ENCODE data around the gene FBXL16.
A peak's percentile ranks its signal among the peaks of the same experiment; 100 is the strongest.

The FBXL16 gene

DNA sequence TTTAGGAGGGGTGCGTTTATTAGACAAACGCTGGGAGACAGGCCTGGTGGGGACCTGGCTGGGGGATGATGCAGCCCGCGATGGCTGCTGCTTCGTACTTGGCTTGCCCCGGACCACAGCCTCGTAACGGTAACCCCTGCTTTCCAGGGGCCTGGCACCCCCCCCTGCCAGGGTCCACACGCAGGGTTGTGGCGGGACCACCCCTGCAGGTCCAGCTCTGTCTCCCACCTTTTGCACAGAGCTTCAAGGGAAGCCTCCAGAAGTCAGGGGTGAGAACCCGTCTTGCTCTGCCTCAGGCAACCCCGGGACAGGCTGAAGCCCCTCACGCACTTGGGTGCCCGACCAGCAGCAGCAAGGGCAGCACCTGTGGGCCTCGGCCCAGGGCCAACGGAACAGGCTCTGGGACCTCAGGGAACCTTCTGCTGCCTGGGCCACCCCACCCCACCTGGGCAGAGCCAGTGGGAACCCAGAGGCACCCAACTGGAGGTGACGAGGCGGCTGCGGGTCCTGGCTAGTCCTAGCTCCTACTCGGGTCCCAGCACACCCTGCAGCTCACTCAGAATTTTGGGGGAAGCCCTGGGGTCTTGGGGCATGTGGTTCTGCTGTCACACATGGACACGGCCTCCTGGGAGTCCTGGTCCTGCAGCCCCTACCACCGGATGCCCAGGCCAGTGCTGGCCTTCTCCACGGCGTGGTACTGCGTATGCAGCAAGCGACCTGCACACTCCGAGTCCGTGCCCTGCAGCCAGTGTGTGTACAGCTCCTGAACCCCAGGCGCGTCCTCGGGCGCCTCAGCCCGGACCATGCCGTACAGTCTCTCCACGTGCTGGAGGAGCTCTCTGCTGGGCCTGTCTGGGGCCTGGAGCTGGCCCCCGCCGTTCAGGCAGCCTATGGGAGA, 24.4 kb upstream of the FBXL16 start:
- no peak overlapping the region for H2AFZ ChIP-seq (ENCODE audit: insufficient read depth, low read length, poor library complexity)
- H3K79me2 ChIP-seq (ENCODE audit: control insufficient read depth, insufficient read depth, low read length, poor library complexity) = no peaks in the 10 kb centered on the region
- H3K23ac ChIP-seq (ENCODE audit: low read length) = no peak overlapping the region
- H2AK5ac ChIP-seq (ENCODE audit: low read length) = no peak overlapping the region
- peaks cover 28 to 37% of the 10 kb centered on the region in 2 experiments for H3K36me3 ChIP-seq (ENCODE audit: control insufficient read depth in 1 of 2, insufficient read depth in 2 of 2, low read length in 2 of 2)
- no peak overlapping the region for H2BK120ac ChIP-seq (ENCODE audit: insufficient read depth, low read length, poor library complexity)
- no peak overlapping the region for H3K18ac ChIP-seq (ENCODE audit: low read length)
- H4K8ac ChIP-seq (ENCODE audit: low read depth, low read length) = no peak overlapping the region
- H3K27ac ChIP-seq (ENCODE audit: low read depth, low read length) = no peak overlapping the region
- H3K4me1 ChIP-seq (ENCODE audit: control insufficient read depth in 1 of 2, insufficient read depth in 2 of 2, low read length in 2 of 2) = peaks cover 10 to 13% of the 10 kb centered on the region in 2 experiments
- no peak for DNase-seq
- H3K4me3 ChIP-seq (ENCODE audit: low read depth, low read length) = no peak overlapping the region
- no peak overlapping the region for H2BK5ac ChIP-seq (ENCODE audit: low read depth, low read length, poor library complexity)
- no peak overlapping the region for H4K12ac ChIP-seq (ENCODE audit: low read depth, low read length)
- no peak overlapping the region for H4K91ac ChIP-seq (ENCODE audit: low read depth, low read length)
- H3K9ac ChIP-seq (ENCODE audit: low read length) = no peak overlapping the region
- no peak overlapping the region for H3K4ac ChIP-seq (ENCODE audit: low read depth, low read length)
- no peak overlapping the region for H3K14ac ChIP-seq (ENCODE audit: low read length)
- no peak overlapping the region for H3K4me2 ChIP-seq (ENCODE audit: low read length)
- H2BK12ac ChIP-seq (ENCODE audit: low read length) = no peak overlapping the region
- no CpG with 5 or more reads among the region's 37 CpGs for WGBS (ENCODE audit: extremely low coverage, insufficient coverage, insufficient read length)
- peaks cover 7% of the 10 kb centered on the region for H3K27me3 ChIP-seq (ENCODE audit: insufficient read depth, low read length)
- peaks cover 3% of the 10 kb centered on the region for H3K79me1 ChIP-seq (ENCODE audit: low read length)
- H3K9me3 ChIP-seq (ENCODE audit: insufficient read depth, low read depth, low read length) = peaks cover 1% of the 10 kb centered on the region

DNA sequence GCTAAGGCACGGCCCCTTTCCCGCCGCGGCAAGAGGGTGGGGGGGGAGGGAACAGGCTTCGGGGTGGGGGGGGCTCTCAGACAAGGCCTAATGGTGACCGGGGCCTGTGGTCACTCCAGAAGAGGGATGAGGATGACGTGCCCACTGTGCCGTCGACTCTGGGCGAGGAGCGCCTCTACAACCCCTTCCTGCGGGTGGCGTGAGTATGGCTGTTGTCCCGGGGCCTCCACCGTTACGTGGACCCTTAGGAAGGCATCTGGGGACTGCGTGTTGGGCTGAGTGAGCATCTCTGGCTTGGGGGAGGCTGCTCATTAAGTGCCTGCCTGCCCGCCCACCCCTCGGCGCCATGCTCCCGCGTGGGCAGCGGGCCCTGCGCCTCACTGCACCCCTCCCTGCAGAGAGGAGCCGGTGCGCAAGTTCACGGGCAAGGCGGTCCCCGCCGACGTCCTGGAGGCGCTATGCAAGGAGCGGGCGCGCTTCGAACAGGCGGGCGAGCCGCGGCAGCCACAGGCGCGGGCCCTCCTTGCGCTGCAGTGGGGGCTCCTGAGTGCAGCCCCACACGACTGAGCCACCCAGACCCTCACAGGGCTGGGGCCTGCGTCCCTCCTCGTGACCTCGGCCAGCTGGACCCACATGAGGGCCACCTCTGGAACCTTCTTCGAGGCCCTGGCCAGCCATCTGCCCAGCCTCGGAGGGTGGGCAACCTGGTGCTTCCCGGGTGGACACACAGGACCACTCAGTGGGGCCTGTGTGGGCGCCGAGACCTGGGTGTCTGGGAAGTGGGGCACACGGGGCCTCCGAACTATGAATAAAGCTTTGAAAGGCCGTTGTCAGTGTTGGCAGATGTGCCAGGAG, 23.5 kb upstream of the FBXL16 start:
- no peak overlapping the region for H2BK5ac ChIP-seq (ENCODE audit: low read depth, low read length, poor library complexity)
- no peak overlapping the region for H4K91ac ChIP-seq (ENCODE audit: low read depth, low read length)
- H3K27me3 ChIP-seq (ENCODE audit: insufficient read depth, low read length) = peaks cover 7% of the 10 kb centered on the region
- no peak overlapping the region for H3K9ac ChIP-seq (ENCODE audit: low read length)
- H3K36me3 ChIP-seq (ENCODE audit: control insufficient read depth in 1 of 2, insufficient read depth in 2 of 2, low read length in 2 of 2) = peaks cover 19 to 28% of the 10 kb centered on the region in 2 experiments
- H3K18ac ChIP-seq (ENCODE audit: low read length) = no peak overlapping the region
- no peak overlapping the region for H2BK12ac ChIP-seq (ENCODE audit: low read length)
- no peak overlapping the region for H3K27ac ChIP-seq (ENCODE audit: low read depth, low read length)
- H3K79me2 ChIP-seq (ENCODE audit: control insufficient read depth, insufficient read depth, low read length, poor library complexity) = no peaks in the 10 kb centered on the region
- peak overlapping the region; percentile 68 for H3K4me2 ChIP-seq (ENCODE audit: low read length)
- H3K79me1 ChIP-seq (ENCODE audit: low read length) = peaks cover 3% of the 10 kb centered on the region
- no peak overlapping the region for H3K23ac ChIP-seq (ENCODE audit: low read length)
- no peak for DNase-seq
- no peak overlapping the region for H3K4me3 ChIP-seq (ENCODE audit: low read depth, low read length)
- H2BK120ac ChIP-seq (ENCODE audit: insufficient read depth, low read length, poor library complexity) = no peak overlapping the region
- H3K4me1 ChIP-seq (ENCODE audit: control insufficient read depth in 1 of 2, insufficient read depth in 2 of 2, low read length in 2 of 2) = peaks cover 10 to 13% of the 10 kb centered on the region in 2 experiments
- no peak overlapping the region for H2AFZ ChIP-seq (ENCODE audit: insufficient read depth, low read length, poor library complexity)
- WGBS (ENCODE audit: extremely low coverage, insufficient coverage, insufficient read length) = no CpG with 5 or more reads among the region's 55 CpGs
- H4K12ac ChIP-seq (ENCODE audit: low read depth, low read length) = no peak overlapping the region
- H3K9me3 ChIP-seq (ENCODE audit: insufficient read depth, low read depth, low read length) = peaks cover 1% of the 10 kb centered on the region
- no peak overlapping the region for H3K14ac ChIP-seq (ENCODE audit: low read length)
- no peak overlapping the region for H2AK5ac ChIP-seq (ENCODE audit: low read length)
- H3K4ac ChIP-seq (ENCODE audit: low read depth, low read length) = no peak overlapping the region
- no peak overlapping the region for H4K8ac ChIP-seq (ENCODE audit: low read depth, low read length)

- Histone ChIP-seq H2BK120ac (ENCODE audit: insufficient read depth, low read length, poor library complexity) (no peak overlapping the region), H3K36me3 (ENCODE audit: control insufficient read depth in 1 of 2, insufficient read depth in 2 of 2, low read length in 2 of 2) (peaks cover 11 to 20% of the 10 kb centered on the region in 2 experiments), H3K14ac (ENCODE audit: low read length) (peak overlapping the region; percentile 45), H3K4me2 (ENCODE audit: low read length) (peak overlapping the region; percentile 68), H3K4me3 (ENCODE audit: low read depth, low read length) (peak overlapping the region; percentile 51), H3K4ac (ENCODE audit: low read depth, low read length) (peak overlapping the region; percentile 16), H4K91ac (ENCODE audit: low read depth, low read length) (peak overlapping the region; percentile 53), H3K9me3 (ENCODE audit: insufficient read depth, low read depth, low read length) (peaks cover 1% of the 10 kb centered on the region), H3K4me1 (ENCODE audit: control insufficient read depth in 1 of 2, insufficient read depth in 2 of 2, low read length in 2 of 2) (peaks cover 10 to 13% of the 10 kb centered on the region in 2 experiments), H3K79me1 (ENCODE audit: low read length) (peaks cover 3% of the 10 kb centered on the region), H2BK12ac (ENCODE audit: low read length) (no peak overlapping the region), H3K27me3 (ENCODE audit: insufficient read depth, low read length) (peaks cover 7% of the 10 kb centered on the region), H3K18ac (ENCODE audit: low read length) (peak overlapping the region; percentile 64), H4K12ac (ENCODE audit: low read depth, low read length) (peak overlapping the region; percentile 72), H4K8ac (ENCODE audit: low read depth, low read length) (peak overlapping the region; percentile 83), H2AK5ac (ENCODE audit: low read length) (peak overlapping the region; percentile 14), H3K23ac (ENCODE audit: low read length) (no peak overlapping the region), H2AFZ (ENCODE audit: insufficient read depth, low read length, poor library complexity) (peak overlapping the region; percentile 56), H2BK5ac (ENCODE audit: low read depth, low read length, poor library complexity) (no peak overlapping the region), H3K9ac (ENCODE audit: low read length) (no peak overlapping the region), H3K79me2 (ENCODE audit: control insufficient read depth, insufficient read depth, low read length, poor library complexity) (no peaks in the 10 kb centered on the region), H3K27ac (ENCODE audit: low read depth, low read length) (no peak overlapping the region)
- DNase-seq = peak; percentile 70 to 75
- WGBS (ENCODE audit: extremely low coverage, insufficient coverage, insufficient read length) = no CpG with 5 or more reads among the region's 80 CpGs
Observed at GRCh38 chr16:728131-728889, 22.7 kb upstream of the FBXL16 start.
